WTC11 (cell line): ENCODE measurements around the gene TRIM60. TPM values are rescaled to one million over a fixed set of nuclear protein-coding genes. Genes with fewer than 3 reads are reported as not detected.

Experiments used
- ATAC-seq: fragments of 200-7000 bp; cut with Tn5 transposase; 2 replicates; pipeline ENCODE4 v1.10.0; 2021; ENCODE audit warnings: mild to moderate bottlenecking, moderate library complexity
- CTCF ChIA-PET: fragments of 300-600 bp; sonication (Branson Sonifier 250); formaldehyde crosslinking; loops from one replicate; lab custom pipeline; 2021; ENCODE audit warnings: antibody characterized with exemption; lab: Charles Lee
- POLR2A ChIA-PET: fragments of 350-600 bp; sonication (Branson Sonifier 250); formaldehyde crosslinking; loops from one replicate; lab custom pipeline; 2021; ENCODE audit warnings: antibody characterized with exemption; lab: Charles Lee
- DNase-seq: peaks from one replicate; pipeline ENCODE4 v3.0.0; 2021; ENCODE audit warnings: low spot score
- H3K27ac Mint-ChIP-seq: 2 replicates; pipeline ENCODE4 v1.8.0; 2021; ENCODE audit warnings: mixed read lengths
- H3K27me3 Mint-ChIP-seq: 2 replicates; pipeline ENCODE4 v1.8.0; 2021; ENCODE audit warnings: low read depth, mild to moderate bottlenecking, moderate library complexity, mixed read lengths
- H3K36me3 Mint-ChIP-seq: 2 replicates; pipeline ENCODE4 v1.8.0; 2021; ENCODE audit warnings: mixed read lengths
- H3K4me1 Mint-ChIP-seq: 2 replicates; pipeline ENCODE4 v1.8.0; 2022; ENCODE audit warnings: mixed read lengths
- H3K4me3 Mint-ChIP-seq: 2 replicates; pipeline ENCODE4 v1.8.0; 2021; ENCODE audit warnings: mild to moderate bottlenecking, moderate library complexity, mixed read lengths
- H3K9me3 Mint-ChIP-seq: 2 replicates; pipeline ENCODE4 v1.8.0; 2021; ENCODE audit warnings: mixed read lengths
- ATF1 ChIP-seq: sonication (generic); formaldehyde crosslinking; IDR thresholded peaks from 2 replicates; pipeline ENCODE4 v1.8.1; 2023; ENCODE audit warnings: mild to moderate bottlenecking, moderate library complexity, missing genetic modification reagents
- GABPB1 ChIP-seq: sonication (generic); formaldehyde crosslinking; IDR thresholded peaks from 2 replicates; pipeline ENCODE4 v1.8.1; 2023; ENCODE audit warnings: mild to moderate bottlenecking, missing genetic modification reagents
- HMGA2 ChIP-seq: fragments of 250-450 bp; sonication (Bioruptor Pico); IDR thresholded peaks from 2 replicates; pipeline ENCODE4 v1.4.0; 2021; ENCODE audit warnings: mild to moderate bottlenecking, moderate library complexity
- IRF2 ChIP-seq: sonication (generic); formaldehyde crosslinking; IDR thresholded peaks from 2 replicates; pipeline ENCODE4 v1.8.0; 2022; ENCODE audit warnings: low read depth, missing genetic modification reagents, borderline replicate concordance
- KAT7 ChIP-seq: sonication (generic); formaldehyde crosslinking; IDR thresholded peaks from 2 replicates; pipeline ENCODE4 v1.8.1; 2023; ENCODE audit warnings: missing genetic modification reagents, mild to moderate bottlenecking, borderline replicate concordance
- NFATC4 ChIP-seq: fragments of 250-450 bp; sonication (Bioruptor Pico); IDR thresholded peaks from 2 replicates; pipeline ENCODE4 v1.9.0; 2021; ENCODE audit warnings: mild to moderate bottlenecking
- NR2C2 ChIP-seq: sonication (generic); formaldehyde crosslinking; IDR thresholded peaks from 2 replicates; pipeline ENCODE4 v1.8.0; 2022; ENCODE audit warnings: mild to moderate bottlenecking, missing genetic modification reagents
- NR3C1 ChIP-seq: sonication (generic); formaldehyde crosslinking; conservative IDR thresholded peaks from 2 replicates; pipeline ENCODE4 v1.8.1; 2023; ENCODE audit warnings: low read depth, mild to moderate bottlenecking, missing genetic modification reagents
- RELA ChIP-seq: sonication (generic); formaldehyde crosslinking; IDR thresholded peaks from 2 replicates; pipeline ENCODE4 v1.8.1; 2022; ENCODE audit warnings: missing genetic modification reagents, mild to moderate bottlenecking, borderline replicate concordance
- SMAD4 ChIP-seq: sonication (generic); formaldehyde crosslinking; IDR thresholded peaks from 2 replicates; pipeline ENCODE4 v1.8.0; 2022; ENCODE audit warnings: mild to moderate bottlenecking, missing genetic modification reagents
- USF2 ChIP-seq: sonication (generic); formaldehyde crosslinking; IDR thresholded peaks from 2 replicates; pipeline ENCODE4 v1.8.1; 2023; ENCODE audit warnings: mild to moderate bottlenecking, missing genetic modification reagents, moderate library complexity
- ZBTB43 ChIP-seq: sonication (generic); formaldehyde crosslinking; IDR thresholded peaks from 2 replicates; pipeline ENCODE4 v1.8.1; 2023; ENCODE audit warnings: mild to moderate bottlenecking, missing genetic modification reagents
- ZNF219 ChIP-seq: sonication (generic); formaldehyde crosslinking; IDR thresholded peaks from 2 replicates; pipeline ENCODE4 v1.8.0; 2023; ENCODE audit warnings: missing genetic modification reagents, mild to moderate bottlenecking, borderline replicate concordance
- ZNF263 ChIP-seq: sonication (generic); formaldehyde crosslinking; IDR thresholded peaks from 2 replicates; pipeline ENCODE4 v1.8.1; 2022; ENCODE audit warnings: low read depth, mild to moderate bottlenecking, moderate library complexity, missing genetic modification reagents
- ZNF416 ChIP-seq: fragments of 250-450 bp; sonication (Bioruptor Pico); IDR thresholded peaks from 2 replicates; pipeline ENCODE4 v1.9.0; 2021; ENCODE audit warnings: mild to moderate bottlenecking, inconsistent platforms
- ZNF423 ChIP-seq: fragments of 250-450 bp; sonication (Bioruptor Pico); IDR thresholded peaks from 2 replicates; pipeline ENCODE4 v2.1.2; 2022; ENCODE audit warnings: mild to moderate bottlenecking, moderate library complexity
- ZNF512 ChIP-seq: sonication (generic); formaldehyde crosslinking; IDR thresholded peaks from 2 replicates; pipeline ENCODE4 v1.8.1; 2022; ENCODE audit warnings: missing genetic modification reagents, borderline replicate concordance
- total RNA-seq: library from RNA; stranded (reverse); gene quantifications from 3 replicates; pipeline ENCODE4 v1.2.3, GENCODE V29; 2021
- TF ChIP-seq, protein P1 (sequence below): sonication (generic); formaldehyde crosslinking; IDR thresholded peaks from 2 replicates; pipeline ENCODE4 v1.8.0; 2023; ENCODE audit warnings: missing genetic modification reagents, mild to moderate bottlenecking, borderline replicate concordance
- TF ChIP-seq, protein P2 (sequence below): sonication (generic); formaldehyde crosslinking; IDR thresholded peaks from 2 replicates; pipeline ENCODE4 v1.8.0; 2022; ENCODE audit warnings: missing genetic modification reagents

TRIM60 gene
- total RNA-seq, 1 experiment from 2014 or later = not detected

GRCh38 chr4:165011403-165011802 is 20.4 kb upstream of the TRIM60 start (continued):
- TF ChIP-seq, protein P1, sequence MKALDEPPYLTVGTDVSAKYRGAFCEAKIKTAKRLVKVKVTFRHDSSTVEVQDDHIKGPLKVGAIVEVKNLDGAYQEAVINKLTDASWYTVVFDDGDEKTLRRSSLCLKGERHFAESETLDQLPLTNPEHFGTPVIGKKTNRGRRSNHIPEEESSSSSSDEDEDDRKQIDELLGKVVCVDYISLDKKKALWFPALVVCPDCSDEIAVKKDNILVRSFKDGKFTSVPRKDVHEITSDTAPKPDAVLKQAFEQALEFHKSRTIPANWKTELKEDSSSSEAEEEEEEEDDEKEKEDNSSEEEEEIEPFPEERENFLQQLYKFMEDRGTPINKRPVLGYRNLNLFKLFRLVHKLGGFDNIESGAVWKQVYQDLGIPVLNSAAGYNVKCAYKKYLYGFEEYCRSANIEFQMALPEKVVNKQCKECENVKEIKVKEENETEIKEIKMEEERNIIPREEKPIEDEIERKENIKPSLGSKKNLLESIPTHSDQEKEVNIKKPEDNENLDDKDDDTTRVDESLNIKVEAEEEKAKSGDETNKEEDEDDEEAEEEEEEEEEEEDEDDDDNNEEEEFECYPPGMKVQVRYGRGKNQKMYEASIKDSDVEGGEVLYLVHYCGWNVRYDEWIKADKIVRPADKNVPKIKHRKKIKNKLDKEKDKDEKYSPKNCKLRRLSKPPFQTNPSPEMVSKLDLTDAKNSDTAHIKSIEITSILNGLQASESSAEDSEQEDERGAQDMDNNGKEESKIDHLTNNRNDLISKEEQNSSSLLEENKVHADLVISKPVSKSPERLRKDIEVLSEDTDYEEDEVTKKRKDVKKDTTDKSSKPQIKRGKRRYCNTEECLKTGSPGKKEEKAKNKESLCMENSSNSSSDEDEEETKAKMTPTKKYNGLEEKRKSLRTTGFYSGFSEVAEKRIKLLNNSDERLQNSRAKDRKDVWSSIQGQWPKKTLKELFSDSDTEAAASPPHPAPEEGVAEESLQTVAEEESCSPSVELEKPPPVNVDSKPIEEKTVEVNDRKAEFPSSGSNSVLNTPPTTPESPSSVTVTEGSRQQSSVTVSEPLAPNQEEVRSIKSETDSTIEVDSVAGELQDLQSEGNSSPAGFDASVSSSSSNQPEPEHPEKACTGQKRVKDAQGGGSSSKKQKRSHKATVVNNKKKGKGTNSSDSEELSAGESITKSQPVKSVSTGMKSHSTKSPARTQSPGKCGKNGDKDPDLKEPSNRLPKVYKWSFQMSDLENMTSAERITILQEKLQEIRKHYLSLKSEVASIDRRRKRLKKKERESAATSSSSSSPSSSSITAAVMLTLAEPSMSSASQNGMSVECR (CRISPR knock-in tag) = no peak
- TF ChIP-seq NFATC4 (CRISPR knock-in tag) = no peak
- no peak for TF ChIP-seq ZBTB43 (CRISPR knock-in tag)
- no peak for TF ChIP-seq HMGA2 (CRISPR knock-in tag)
- TF ChIP-seq SMAD4 (CRISPR knock-in tag) = no peak

GRCh38 chr4:165013691-165014090 is 18.1 kb upstream of the TRIM60 start:
- no peak overlapping the region for H3K27ac Mint-ChIP-seq
- TF ChIP-seq ZNF423 (CRISPR knock-in tag) (no peak), RELA (CRISPR knock-in tag) (no peak), ZNF263 (no peak), USF2 (CRISPR knock-in tag) (no peak), NR2C2 (CRISPR knock-in tag) (no peak), ZNF512 (CRISPR knock-in tag) (no peak), ZNF416 (CRISPR knock-in tag) (no peak), KAT7 (no peak), NR3C1 (CRISPR knock-in tag) (no peak), ZNF219 (no peak), ZBTB43 (CRISPR knock-in tag) (no peak), GABPB1 (CRISPR knock-in tag) (no peak), ATF1 (CRISPR knock-in tag) (no peak), IRF2 (CRISPR knock-in tag) (no peak)
- TF ChIP-seq, protein P2, sequence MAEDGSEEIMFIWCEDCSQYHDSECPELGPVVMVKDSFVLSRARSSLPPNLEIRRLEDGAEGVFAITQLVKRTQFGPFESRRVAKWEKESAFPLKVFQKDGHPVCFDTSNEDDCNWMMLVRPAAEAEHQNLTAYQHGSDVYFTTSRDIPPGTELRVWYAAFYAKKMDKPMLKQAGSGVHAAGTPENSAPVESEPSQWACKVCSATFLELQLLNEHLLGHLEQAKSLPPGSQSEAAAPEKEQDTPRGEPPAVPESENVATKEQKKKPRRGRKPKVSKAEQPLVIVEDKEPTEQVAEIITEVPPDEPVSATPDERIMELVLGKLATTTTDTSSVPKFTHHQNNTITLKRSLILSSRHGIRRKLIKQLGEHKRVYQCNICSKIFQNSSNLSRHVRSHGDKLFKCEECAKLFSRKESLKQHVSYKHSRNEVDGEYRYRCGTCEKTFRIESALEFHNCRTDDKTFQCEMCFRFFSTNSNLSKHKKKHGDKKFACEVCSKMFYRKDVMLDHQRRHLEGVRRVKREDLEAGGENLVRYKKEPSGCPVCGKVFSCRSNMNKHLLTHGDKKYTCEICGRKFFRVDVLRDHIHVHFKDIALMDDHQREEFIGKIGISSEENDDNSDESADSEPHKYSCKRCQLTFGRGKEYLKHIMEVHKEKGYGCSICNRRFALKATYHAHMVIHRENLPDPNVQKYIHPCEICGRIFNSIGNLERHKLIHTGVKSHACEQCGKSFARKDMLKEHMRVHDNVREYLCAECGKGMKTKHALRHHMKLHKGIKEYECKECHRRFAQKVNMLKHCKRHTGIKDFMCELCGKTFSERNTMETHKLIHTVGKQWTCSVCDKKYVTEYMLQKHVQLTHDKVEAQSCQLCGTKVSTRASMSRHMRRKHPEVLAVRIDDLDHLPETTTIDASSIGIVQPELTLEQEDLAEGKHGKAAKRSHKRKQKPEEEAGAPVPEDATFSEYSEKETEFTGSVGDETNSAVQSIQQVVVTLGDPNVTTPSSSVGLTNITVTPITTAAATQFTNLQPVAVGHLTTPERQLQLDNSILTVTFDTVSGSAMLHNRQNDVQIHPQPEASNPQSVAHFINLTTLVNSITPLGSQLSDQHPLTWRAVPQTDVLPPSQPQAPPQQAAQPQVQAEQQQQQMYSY (CRISPR knock-in tag) = no peak
- TF ChIP-seq, protein P1 (CRISPR knock-in tag) = no peak
- no peaks in the 10 kb centered on the region for H3K9me3 Mint-ChIP-seq
- POLR2A ChIA-PET = no interaction called here
- CTCF ChIA-PET = no interaction called here
- H3K4me3 Mint-ChIP-seq = no peak overlapping the region
- no peak for DNase-seq
- H3K36me3 Mint-ChIP-seq = no peaks in the 10 kb centered on the region
- no peaks in the 10 kb centered on the region for H3K4me1 Mint-ChIP-seq
- no peak for ATAC-seq
- H3K27me3 Mint-ChIP-seq = no peaks in the 10 kb centered on the region; the same call in 1 of the 2 replicates
